Measurements from ENCODE around the gene SGF29. TPM values are rescaled to one million over a fixed set of nuclear protein-coding genes. Genes with fewer than 3 reads are reported as not detected.

SGF29 gene
- total and polyA plus RNA-seq, 2 donors (not counting 1 experiment from before 2014, with no cell fraction given): 1.6 to 6.9 TPM

GRCh38 chr16:28590384-28591340 lies 36.9 kb downstream of the SGF29 start:
- Histone ChIP-seq H4K20me1 (ENCODE audit: control insufficient read depth, extremely low read depth, insufficient read depth, low read length) (no peaks in the 10 kb centered on the region), H2AFZ (ENCODE audit: low read length) (no peak overlapping the region), H3K27ac (ENCODE audit: insufficient read depth, low read length) (no peak overlapping the region), H3K36me3 (ENCODE audit: control insufficient read depth, insufficient read depth, low read length) (no peaks in the 10 kb centered on the region), H3K9ac (ENCODE audit: insufficient read depth, low read length) (no peak overlapping the region), H3K9me3 (ENCODE audit: control insufficient read depth, insufficient read depth, low read depth, low read length) (no peaks in the 10 kb centered on the region), H3K79me2 (ENCODE audit: control insufficient read depth, insufficient read depth, low read length) (no peaks in the 10 kb centered on the region), H3K4me1 (ENCODE audit: control insufficient read depth, extremely low read depth, insufficient read depth, low read length) (no peaks in the 10 kb centered on the region), H3K27me3 (ENCODE audit: control insufficient read depth, insufficient read depth, low read length) (no peaks in the 10 kb centered on the region), H3K4me2 (ENCODE audit: extremely low read depth, insufficient read depth, low read length) (no peak overlapping the region), H3K4me3 (replicated peaks in 1 of 4; ENCODE audit: control extremely low read depth in 1 of 4, insufficient read depth in 1 of 4, low read depth in 3 of 4, low read length in 4 of 4) (no peak overlapping the region)
- DNase-seq (ENCODE audit: low read depth in 2 of 2): no peak
- TF ChIP-seq EZH2 (IDR thresholded peaks at IDR 0.05; ENCODE audit: low read length, missing control alignments) (no peak), CTCF (conservative IDR thresholded peaks at IDR 0.05 in 1 of 2, IDR thresholded peaks at IDR 0.05 in 1 of 2; ENCODE audit: low read depth in 1 of 2, low read length in 2 of 2) (no peak)

GRCh38 chr16:28591355-28591754 lies 37.6 kb downstream of the SGF29 start:
- Histone ChIP-seq H3K36me3 (ENCODE audit: control insufficient read depth, insufficient read depth, low read length) (no peaks in the 10 kb centered on the region), H3K79me2 (ENCODE audit: control insufficient read depth, insufficient read depth, low read length) (no peaks in the 10 kb centered on the region), H4K20me1 (ENCODE audit: control insufficient read depth, extremely low read depth, insufficient read depth, low read length) (no peaks in the 10 kb centered on the region), H3K4me2 (ENCODE audit: extremely low read depth, insufficient read depth, low read length) (no peak overlapping the region), H3K27ac (ENCODE audit: insufficient read depth, low read length) (no peak overlapping the region), H3K27me3 (ENCODE audit: control insufficient read depth, insufficient read depth, low read length) (no peaks in the 10 kb centered on the region), H3K4me3 (replicated peaks in 1 of 4; ENCODE audit: control extremely low read depth in 1 of 4, insufficient read depth in 1 of 4, low read depth in 3 of 4, low read length in 4 of 4) (no peak overlapping the region), H3K9ac (ENCODE audit: insufficient read depth, low read length) (no peak overlapping the region), H3K9me3 (ENCODE audit: control insufficient read depth, insufficient read depth, low read depth, low read length) (no peaks in the 10 kb centered on the region), H2AFZ (ENCODE audit: low read length) (no peak overlapping the region), H3K4me1 (ENCODE audit: control insufficient read depth, extremely low read depth, insufficient read depth, low read length) (no peaks in the 10 kb centered on the region)
- no peak for DNase-seq (ENCODE audit: low read depth in 2 of 2)
- TF ChIP-seq EZH2 (IDR thresholded peaks at IDR 0.05; ENCODE audit: low read length, missing control alignments) (no peak), CTCF (conservative IDR thresholded peaks at IDR 0.05 in 1 of 2, IDR thresholded peaks at IDR 0.05 in 1 of 2; ENCODE audit: low read depth in 1 of 2, low read length in 2 of 2) (no peak)

GRCh38 chr16:28592511-28592910 lies 38.8 kb downstream of the SGF29 start:
- Histone ChIP-seq H4K20me1 (ENCODE audit: control insufficient read depth, extremely low read depth, insufficient read depth, low read length) (no peaks in the 10 kb centered on the region), H3K9ac (ENCODE audit: insufficient read depth, low read length) (no peak overlapping the region), H3K27me3 (ENCODE audit: control insufficient read depth, insufficient read depth, low read length) (no peaks in the 10 kb centered on the region), H3K27ac (ENCODE audit: insufficient read depth, low read length) (no peak overlapping the region), H3K4me3 (replicated peaks in 1 of 4; ENCODE audit: control extremely low read depth in 1 of 4, insufficient read depth in 1 of 4, low read depth in 3 of 4, low read length in 4 of 4) (no peak overlapping the region), H3K4me2 (ENCODE audit: extremely low read depth, insufficient read depth, low read length) (no peak overlapping the region), H3K4me1 (ENCODE audit: control insufficient read depth, extremely low read depth, insufficient read depth, low read length) (no peaks in the 10 kb centered on the region), H3K79me2 (ENCODE audit: control insufficient read depth, insufficient read depth, low read length) (no peaks in the 10 kb centered on the region), H3K9me3 (ENCODE audit: control insufficient read depth, insufficient read depth, low read depth, low read length) (no peaks in the 10 kb centered on the region), H3K36me3 (ENCODE audit: control insufficient read depth, insufficient read depth, low read length) (no peaks in the 10 kb centered on the region), H2AFZ (ENCODE audit: low read length) (no peak overlapping the region)
- DNase-seq (ENCODE audit: low read depth in 2 of 2): no peak
- TF ChIP-seq CTCF (conservative IDR thresholded peaks at IDR 0.05 in 1 of 2, IDR thresholded peaks at IDR 0.05 in 1 of 2; ENCODE audit: low read depth in 1 of 2, low read length in 2 of 2) (no peak), EZH2 (IDR thresholded peaks at IDR 0.05; ENCODE audit: low read length, missing control alignments) (no peak)
